GM23338 (cell line): ENCODE results near the gene ITGAV. TPM values are rescaled to one million over a fixed set of nuclear protein-coding genes. Genes with fewer than 3 reads are reported as not detected.

Experiments used
- ATAC-seq: fragments of 200-7000 bp; cut with Tn5 transposase; 3 replicates; pipeline ENCODE4 v1.9.1; 2020
- DNase-seq: peaks from one replicate; pipeline ENCODE4 v3.0.0-alpha.2; 2015; ENCODE audit warnings: low spot score
- H2AFZ ChIP-seq: fragments of 200-600 bp; sonication (generic); 2 replicates; pipeline ENCODE4 v1.8.0; 2016; ENCODE audit warnings: antibody characterized with exemption, mild to moderate bottlenecking, moderate library complexity
- H3F3A ChIP-seq: fragments of 200-600 bp; sonication (generic); replicated peaks from 2 replicates; pipeline ENCODE4 v1.8.0; 2017; ENCODE audit warnings: antibody characterized with exemption, mixed run types, low read depth
- H3K27ac ChIP-seq: fragments of 200-600 bp; sonication (generic); 2 replicates; pipeline ENCODE4 v1.6.1; 2016; ENCODE audit warnings: low read depth
- H3K27me3 ChIP-seq: fragments of 200-600 bp; sonication (generic); 2 replicates; pipeline ENCODE4 v1.8.0; 2016; ENCODE audit warnings: mild to moderate bottlenecking, mixed run types, moderate library complexity; ENCODE audit not compliant: insufficient read depth
- H3K36me3 ChIP-seq: fragments of 200-600 bp; sonication (generic); 2 replicates; pipeline ENCODE4 v1.8.0; 2016; ENCODE audit warnings: mild to moderate bottlenecking; ENCODE audit not compliant: insufficient read depth
- H3K4me1 ChIP-seq: fragments of 200-600 bp; sonication (generic); 2 replicates; pipeline ENCODE4 v1.8.0; 2016; ENCODE audit warnings: mild to moderate bottlenecking, moderate library complexity; ENCODE audit not compliant: insufficient read depth
- H3K4me2 ChIP-seq: fragments of 200-600 bp; sonication (generic); 2 replicates; pipeline ENCODE4 v1.7.1; 2017; ENCODE audit warnings: mixed run types
- H3K4me3 ChIP-seq: fragments of 200-600 bp; sonication (generic); 2 replicates; pipeline ENCODE4 v1.6.1; 2016; ENCODE audit warnings: mixed run types
- H3K79me2 ChIP-seq: fragments of 200-600 bp; sonication (generic); replicated peaks from 2 replicates; pipeline ENCODE4 v1.8.0; 2017; ENCODE audit warnings: mild to moderate bottlenecking; ENCODE audit not compliant: insufficient read depth
- H3K9me2 ChIP-seq: fragments of 200-600 bp; sonication (generic); 2 replicates; pipeline ENCODE4 v1.8.0; 2017; ENCODE audit not compliant: insufficient read depth
- H4K20me1 ChIP-seq: fragments of 200-600 bp; sonication (generic); replicated peaks from 2 replicates; pipeline ENCODE4 v1.8.0; 2017; ENCODE audit warnings: mild to moderate bottlenecking; ENCODE audit not compliant: insufficient read depth
- H3K27ac Mint-ChIP-seq: 2 replicates; pipeline ENCODE4 v1.8.0; 2020; ENCODE audit warnings: inconsistent platforms, mild to moderate bottlenecking, moderate library complexity, mixed read lengths
- H3K27me3 Mint-ChIP-seq: 3 replicates; pipeline ENCODE4 v1.8.0; 2022; ENCODE audit warnings: low read depth, mild to moderate bottlenecking, moderate library complexity, mixed read lengths, inconsistent platforms; ENCODE audit not compliant: insufficient read depth, poor library complexity
- H3K36me3 Mint-ChIP-seq: 3 replicates; pipeline ENCODE4 v1.8.0; 2021; ENCODE audit warnings: low read depth, mild to moderate bottlenecking, inconsistent platforms, moderate library complexity, mixed read lengths
- H3K4me1 Mint-ChIP-seq: 3 replicates; pipeline ENCODE4 v1.8.0; 2020; ENCODE audit warnings: mild to moderate bottlenecking, inconsistent platforms, mixed read lengths
- H3K4me3 Mint-ChIP-seq: 3 replicates; pipeline ENCODE4 v1.8.0; 2021; ENCODE audit warnings: moderate library complexity, mild to moderate bottlenecking, inconsistent platforms, mixed read lengths
- H3K9me3 Mint-ChIP-seq: 3 replicates; pipeline ENCODE4 v1.8.0; 2020; ENCODE audit warnings: moderate library complexity, mild to moderate bottlenecking, inconsistent platforms, mixed read lengths
- CREB1 ChIP-seq: fragments of 250-450 bp; sonication (Bioruptor Pico); IDR thresholded peaks from 2 replicates; pipeline ENCODE4 v1.5.0; 2020; ENCODE audit warnings: low read depth, mild to moderate bottlenecking, moderate library complexity
- EZH2phosphoT487 ChIP-seq: fragments of 200-600 bp; sonication (generic); IDR thresholded peaks from one replicate; pipeline ENCODE4 v1.8.1; 2018; ENCODE audit warnings: antibody characterized with exemption; ENCODE audit not compliant: unreplicated experiment
- ZNF331 ChIP-seq: fragments of 250-450 bp; sonication (Bioruptor Pico); IDR thresholded peaks from 2 replicates; pipeline ENCODE4 v1.5.0; 2020; ENCODE audit warnings: low read depth, mild to moderate bottlenecking, moderate library complexity
- polyA plus RNA-seq: library from polyadenylated mRNA; unstranded; fragments of >200 nt; fragmentation: Nextera tagmentation; extraction: Ambion mirVana; gene quantifications from 2 replicates; pipeline ENCODE4 v1.2.1, GENCODE V29; 2016
- total RNA-seq: library from RNA; depleted of rRNA; stranded (reverse); fragments of >200 nt; shearing (Covaris generic); gene quantifications from 2 replicates; pipeline ENCODE4 v1.2.3, GENCODE V29; 2014
- TF ChIP-seq, protein P1 (sequence below): fragments of 250-450 bp; sonication (Bioruptor Pico); IDR thresholded peaks from 2 replicates; pipeline ENCODE4 v1.5.0; 2020; ENCODE audit warnings: mild to moderate bottlenecking, moderate library complexity

ITGAV gene
- total and polyA plus RNA-seq, 2 experiments from 2014 or later: 9.1 to 56.5 TPM

DNA sequence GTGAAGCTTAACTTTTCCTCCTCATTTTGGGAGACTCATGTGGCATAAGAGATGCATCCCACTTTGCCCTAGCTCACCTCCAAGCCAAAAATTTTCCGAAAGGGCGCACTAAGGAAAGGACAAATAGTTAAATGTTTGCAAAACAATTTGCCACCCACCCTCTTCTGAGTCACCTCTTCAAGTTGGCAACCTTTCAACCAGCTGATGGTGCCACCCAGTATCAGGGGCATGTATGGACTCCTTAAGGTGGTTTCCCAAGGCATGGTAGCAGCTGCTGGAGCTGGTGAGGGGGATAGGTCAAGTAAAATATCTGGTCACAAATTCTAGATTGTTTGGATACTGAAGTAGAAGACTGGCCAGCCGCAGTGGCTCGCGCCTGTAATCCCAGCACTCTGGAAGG, 17.2 kb upstream of the ITGAV start:
- Histone ChIP-seq H4K20me1 (no peaks in the 10 kb centered on the region), H3K9me2 (no peaks in the 10 kb centered on the region), H3K4me1 (peaks cover 16% of the 10 kb centered on the region), H3K27me3 (no peaks in the 10 kb centered on the region), H2AFZ (no peak overlapping the region), H3F3A (no peaks in the 10 kb centered on the region), H3K4me3 (no peak overlapping the region), H3K27ac (no peak overlapping the region), H3K4me2 (no peak overlapping the region), H3K79me2 (no peaks in the 10 kb centered on the region), H3K36me3 (no peaks in the 10 kb centered on the region)
- ATAC-seq: no peak
- Mint-ChIP-seq H3K4me1 (peaks cover 16% of the 10 kb centered on the region), H3K27me3 (peaks cover 2% of the 10 kb centered on the region), H3K27ac (no peak overlapping the region), H3K9me3 (peaks cover 5% of the 10 kb centered on the region; the same call in 1 of the 3 replicates), H3K36me3 (0 out of 3 replicates have a peak, but pooled peaks cover 5% of the 10 kb centered on the region), H3K4me3 (no peak overlapping the region)
- no peak for DNase-seq
- TF ChIP-seq, protein P1, sequence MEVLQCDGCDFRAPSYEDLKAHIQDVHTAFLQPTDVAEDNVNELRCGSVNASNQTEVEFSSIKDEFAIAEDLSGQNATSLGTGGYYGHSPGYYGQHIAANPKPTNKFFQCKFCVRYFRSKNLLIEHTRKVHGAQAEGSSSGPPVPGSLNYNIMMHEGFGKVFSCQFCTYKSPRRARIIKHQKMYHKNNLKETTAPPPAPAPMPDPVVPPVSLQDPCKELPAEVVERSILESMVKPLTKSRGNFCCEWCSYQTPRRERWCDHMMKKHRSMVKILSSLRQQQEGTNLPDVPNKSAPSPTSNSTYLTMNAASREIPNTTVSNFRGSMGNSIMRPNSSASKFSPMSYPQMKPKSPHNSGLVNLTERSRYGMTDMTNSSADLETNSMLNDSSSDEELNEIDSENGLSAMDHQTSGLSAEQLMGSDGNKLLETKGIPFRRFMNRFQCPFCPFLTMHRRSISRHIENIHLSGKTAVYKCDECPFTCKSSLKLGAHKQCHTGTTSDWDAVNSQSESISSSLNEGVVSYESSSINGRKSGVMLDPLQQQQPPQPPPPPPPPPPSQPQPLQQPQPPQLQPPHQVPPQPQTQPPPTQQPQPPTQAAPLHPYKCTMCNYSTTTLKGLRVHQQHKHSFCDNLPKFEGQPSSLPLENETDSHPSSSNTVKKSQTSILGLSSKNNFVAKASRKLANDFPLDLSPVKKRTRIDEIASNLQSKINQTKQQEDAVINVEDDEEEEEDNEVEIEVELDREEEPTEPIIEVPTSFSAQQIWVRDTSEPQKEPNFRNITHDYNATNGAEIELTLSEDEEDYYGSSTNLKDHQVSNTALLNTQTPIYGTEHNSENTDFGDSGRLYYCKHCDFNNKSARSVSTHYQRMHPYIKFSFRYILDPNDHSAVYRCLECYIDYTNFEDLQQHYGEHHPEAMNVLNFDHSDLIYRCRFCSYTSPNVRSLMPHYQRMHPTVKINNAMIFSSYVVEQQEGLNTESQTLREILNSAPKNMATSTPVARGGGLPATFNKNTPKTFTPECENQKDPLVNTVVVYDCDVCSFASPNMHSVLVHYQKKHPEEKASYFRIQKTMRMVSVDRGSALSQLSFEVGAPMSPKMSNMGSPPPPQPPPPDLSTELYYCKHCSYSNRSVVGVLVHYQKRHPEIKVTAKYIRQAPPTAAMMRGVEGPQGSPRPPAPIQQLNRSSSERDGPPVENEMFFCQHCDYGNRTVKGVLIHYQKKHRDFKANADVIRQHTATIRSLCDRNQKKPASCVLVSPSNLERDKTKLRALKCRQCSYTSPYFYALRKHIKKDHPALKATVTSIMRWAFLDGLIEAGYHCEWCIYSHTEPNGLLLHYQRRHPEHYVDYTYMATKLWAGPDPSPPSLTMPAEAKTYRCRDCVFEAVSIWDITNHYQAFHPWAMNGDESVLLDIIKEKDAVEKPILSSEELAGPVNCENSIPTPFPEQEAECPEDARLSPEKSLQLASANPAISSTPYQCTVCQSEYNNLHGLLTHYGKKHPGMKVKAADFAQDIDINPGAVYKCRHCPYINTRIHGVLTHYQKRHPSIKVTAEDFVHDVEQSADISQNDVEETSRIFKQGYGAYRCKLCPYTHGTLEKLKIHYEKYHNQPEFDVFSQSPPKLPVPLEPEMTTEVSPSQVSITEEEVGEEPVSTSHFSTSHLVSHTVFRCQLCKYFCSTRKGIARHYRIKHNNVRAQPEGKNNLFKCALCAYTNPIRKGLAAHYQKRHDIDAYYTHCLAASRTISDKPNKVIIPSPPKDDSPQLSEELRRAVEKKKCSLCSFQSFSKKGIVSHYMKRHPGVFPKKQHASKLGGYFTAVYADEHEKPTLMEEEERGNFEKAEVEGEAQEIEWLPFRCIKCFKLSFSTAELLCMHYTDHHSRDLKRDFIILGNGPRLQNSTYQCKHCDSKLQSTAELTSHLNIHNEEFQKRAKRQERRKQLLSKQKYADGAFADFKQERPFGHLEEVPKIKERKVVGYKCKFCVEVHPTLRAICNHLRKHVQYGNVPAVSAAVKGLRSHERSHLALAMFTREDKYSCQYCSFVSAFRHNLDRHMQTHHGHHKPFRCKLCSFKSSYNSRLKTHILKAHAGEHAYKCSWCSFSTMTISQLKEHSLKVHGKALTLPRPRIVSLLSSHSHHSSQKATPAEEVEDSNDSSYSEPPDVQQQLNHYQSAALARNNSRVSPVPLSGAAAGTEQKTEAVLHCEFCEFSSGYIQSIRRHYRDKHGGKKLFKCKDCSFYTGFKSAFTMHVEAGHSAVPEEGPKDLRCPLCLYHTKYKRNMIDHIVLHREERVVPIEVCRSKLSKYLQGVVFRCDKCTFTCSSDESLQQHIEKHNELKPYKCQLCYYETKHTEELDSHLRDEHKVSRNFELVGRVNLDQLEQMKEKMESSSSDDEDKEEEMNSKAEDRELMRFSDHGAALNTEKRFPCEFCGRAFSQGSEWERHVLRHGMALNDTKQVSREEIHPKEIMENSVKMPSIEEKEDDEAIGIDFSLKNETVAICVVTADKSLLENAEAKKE (CRISPR knock-in tag): no peak
- TF ChIP-seq CREB1 (CRISPR knock-in tag): no peak
- no peak for TF ChIP-seq ZNF331 (CRISPR knock-in tag)

DNA sequence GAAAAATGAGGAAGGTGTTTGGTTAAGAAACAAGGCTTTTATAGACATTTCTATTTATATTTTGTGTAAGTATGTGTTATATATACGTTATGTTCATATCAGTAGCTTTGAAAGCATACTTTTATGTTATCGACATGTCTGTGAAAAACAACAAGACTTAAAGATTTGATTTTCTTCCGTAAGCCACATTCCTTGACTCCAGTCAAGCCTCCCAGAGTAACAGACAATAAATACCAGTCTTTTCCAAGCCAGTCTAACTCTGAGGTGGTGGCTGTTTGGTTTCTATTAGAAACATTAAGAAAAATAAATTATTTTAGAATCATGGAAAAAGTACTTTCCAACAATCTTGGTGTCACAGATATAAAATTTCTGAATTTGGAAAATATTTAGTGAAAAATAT, 16.3 kb upstream of the ITGAV start:
- no peaks in the 10 kb centered on the region for H3K36me3 ChIP-seq
- ATAC-seq: no peak
- Mint-ChIP-seq H3K27ac (no peak overlapping the region), H3K4me3 (no peak overlapping the region), H3K27me3 (peaks cover 2% of the 10 kb centered on the region), H3K9me3 (peaks cover 5% of the 10 kb centered on the region; the same call in 1 of the 3 replicates), H3K4me1 (peaks cover 16% of the 10 kb centered on the region), H3K36me3 (0 out of 3 replicates have a peak, but pooled peaks cover 2% of the 10 kb centered on the region)
- no peaks in the 10 kb centered on the region for H4K20me1 ChIP-seq
- no peak overlapping the region for H3K4me2 ChIP-seq
- H3K27me3 ChIP-seq: no peaks in the 10 kb centered on the region
- H2AFZ ChIP-seq: no peak overlapping the region
- DNase-seq: no peak
- peaks cover 16% of the 10 kb centered on the region for H3K4me1 ChIP-seq
- H3K27ac ChIP-seq: no peak overlapping the region
- H3K4me3 ChIP-seq: no peak overlapping the region
- no peaks in the 10 kb centered on the region for H3K9me2 ChIP-seq
- no peaks in the 10 kb centered on the region for H3K79me2 ChIP-seq
- H3F3A ChIP-seq: no peaks in the 10 kb centered on the region
- TF ChIP-seq, protein P1 (CRISPR knock-in tag): no peak
- TF ChIP-seq EZH2phosphoT487: no peak
- no peak for TF ChIP-seq CREB1 (CRISPR knock-in tag)
